ENCODE measurements around the gene DLGAP1. TPM values are rescaled to one million over a fixed set of nuclear protein-coding genes. Genes with fewer than 3 reads are reported as not detected.

The DLGAP1 gene
- total RNA-seq, 3 donors from 2014 or later (not counting 1 experiment from before 2014, with no cell fraction given) = not detected

DNA sequence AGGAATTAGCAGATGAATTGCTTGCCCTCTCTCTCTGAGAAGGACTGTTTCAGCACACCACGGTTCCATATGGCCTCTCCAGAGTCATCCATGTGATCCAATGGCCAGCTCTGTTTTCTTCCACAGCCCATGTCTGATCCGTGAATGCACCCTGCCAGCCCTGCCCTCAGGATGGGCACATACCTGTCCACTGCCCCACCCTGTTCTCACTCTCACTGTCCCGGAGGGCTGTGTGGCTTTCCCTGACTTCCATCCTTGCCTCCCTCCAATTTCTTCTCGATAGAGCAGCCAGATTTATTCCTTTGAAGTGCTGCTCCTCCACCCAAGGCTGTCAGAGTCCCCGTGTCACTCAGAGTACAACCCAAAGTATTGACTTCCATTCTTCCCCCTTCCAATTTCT is 662.0 kb downstream of the DLGAP1 start:
- Mint-ChIP-seq H3K9me3 (no peaks in the 10 kb centered on the region), H3K4me1 (no peaks in the 10 kb centered on the region), H3K4me3 (no peak overlapping the region), H3K27ac (no peak overlapping the region), H3K27me3 (ENCODE audit: low read depth in 2 of 2) (peaks cover 9 to 15% of the 10 kb centered on the region in 2 donors), H3K36me3 (no peaks in the 10 kb centered on the region)
- ATAC-seq (no peak), DNase-seq (no peak)
- WGBS (ENCODE audit: insufficient coverage) = 85% methylated on average over 5 of the region's 5 CpGs
- TF ChIP-seq, protein P1, sequence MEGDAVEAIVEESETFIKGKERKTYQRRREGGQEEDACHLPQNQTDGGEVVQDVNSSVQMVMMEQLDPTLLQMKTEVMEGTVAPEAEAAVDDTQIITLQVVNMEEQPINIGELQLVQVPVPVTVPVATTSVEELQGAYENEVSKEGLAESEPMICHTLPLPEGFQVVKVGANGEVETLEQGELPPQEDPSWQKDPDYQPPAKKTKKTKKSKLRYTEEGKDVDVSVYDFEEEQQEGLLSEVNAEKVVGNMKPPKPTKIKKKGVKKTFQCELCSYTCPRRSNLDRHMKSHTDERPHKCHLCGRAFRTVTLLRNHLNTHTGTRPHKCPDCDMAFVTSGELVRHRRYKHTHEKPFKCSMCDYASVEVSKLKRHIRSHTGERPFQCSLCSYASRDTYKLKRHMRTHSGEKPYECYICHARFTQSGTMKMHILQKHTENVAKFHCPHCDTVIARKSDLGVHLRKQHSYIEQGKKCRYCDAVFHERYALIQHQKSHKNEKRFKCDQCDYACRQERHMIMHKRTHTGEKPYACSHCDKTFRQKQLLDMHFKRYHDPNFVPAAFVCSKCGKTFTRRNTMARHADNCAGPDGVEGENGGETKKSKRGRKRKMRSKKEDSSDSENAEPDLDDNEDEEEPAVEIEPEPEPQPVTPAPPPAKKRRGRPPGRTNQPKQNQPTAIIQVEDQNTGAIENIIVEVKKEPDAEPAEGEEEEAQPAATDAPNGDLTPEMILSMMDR (IDR thresholded peaks at IDR 0.05) = no peak
- no peaks in the 10 kb centered on the region for H3K4me1 ChIP-seq (ENCODE audit: control insufficient read depth, insufficient read depth, low read length)
- H3K27ac ChIP-seq (ENCODE audit: low read length) = no peak overlapping the region
- H3K27me3 ChIP-seq (ENCODE audit: control insufficient read depth, insufficient read depth, low read length) = no peaks in the 10 kb centered on the region
- H3K36me3 ChIP-seq (ENCODE audit: control insufficient read depth, insufficient read depth, low read length) = no peaks in the 10 kb centered on the region
- intact Hi-C loops (cut with micrococcal nuclease) = no loop called here
- H3K4me3 ChIP-seq (ENCODE audit: low read length) = no peak overlapping the region
- no peaks in the 10 kb centered on the region for H3K9me3 ChIP-seq (ENCODE audit: control insufficient read depth, insufficient read depth, low read length)

DNA sequence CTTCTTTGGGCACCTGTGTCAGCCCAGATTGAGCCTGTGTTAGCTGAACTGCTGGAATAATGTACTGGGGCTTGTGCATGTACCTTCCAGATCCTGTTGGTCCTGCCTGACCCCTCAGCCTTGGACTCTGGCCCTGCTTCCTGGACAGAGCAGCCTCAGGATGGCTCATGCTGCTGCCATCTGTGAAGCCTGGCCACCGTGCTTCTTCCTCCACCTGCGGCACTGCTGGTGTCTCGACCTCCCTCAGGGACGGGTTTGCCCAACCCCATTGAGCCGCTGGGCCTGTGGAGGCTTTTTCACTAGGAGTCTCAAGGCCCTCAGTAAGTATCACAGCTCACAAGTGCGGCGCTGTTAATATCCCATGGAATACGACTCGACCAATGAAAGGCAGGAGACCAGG is 662.4 kb downstream of the DLGAP1 start:
- 93% methylated on average over 9 of the region's 9 CpGs for whole genome bisulfite sequencing (ENCODE audit: insufficient coverage)
- H3K36me3 Mint-ChIP-seq = no peaks in the 10 kb centered on the region
- H3K27ac Mint-ChIP-seq = no peak overlapping the region
- no peaks in the 10 kb centered on the region for H3K4me1 Mint-ChIP-seq
- Histone ChIP-seq H3K4me1 (ENCODE audit: control insufficient read depth, insufficient read depth, low read length) (no peaks in the 10 kb centered on the region), H3K9me3 (ENCODE audit: control insufficient read depth, insufficient read depth, low read length) (no peaks in the 10 kb centered on the region), H3K4me3 (ENCODE audit: low read length) (no peak overlapping the region), H3K27ac (ENCODE audit: low read length) (no peak overlapping the region), H3K36me3 (ENCODE audit: control insufficient read depth, insufficient read depth, low read length) (no peaks in the 10 kb centered on the region), H3K27me3 (ENCODE audit: control insufficient read depth, insufficient read depth, low read length) (no peaks in the 10 kb centered on the region)
- TF ChIP-seq, protein P1 (IDR thresholded peaks at IDR 0.05) = no peak
- DNase-seq (no peak), ATAC-seq (no peak)
- intact Hi-C loops (cut with micrococcal nuclease) = no loop called here
- H3K4me3 Mint-ChIP-seq = no peak overlapping the region
- no peaks in the 10 kb centered on the region for H3K9me3 Mint-ChIP-seq
- peaks cover 9 to 18% of the 10 kb centered on the region in 2 donors for H3K27me3 Mint-ChIP-seq (ENCODE audit: low read depth in 2 of 2)

DNA sequence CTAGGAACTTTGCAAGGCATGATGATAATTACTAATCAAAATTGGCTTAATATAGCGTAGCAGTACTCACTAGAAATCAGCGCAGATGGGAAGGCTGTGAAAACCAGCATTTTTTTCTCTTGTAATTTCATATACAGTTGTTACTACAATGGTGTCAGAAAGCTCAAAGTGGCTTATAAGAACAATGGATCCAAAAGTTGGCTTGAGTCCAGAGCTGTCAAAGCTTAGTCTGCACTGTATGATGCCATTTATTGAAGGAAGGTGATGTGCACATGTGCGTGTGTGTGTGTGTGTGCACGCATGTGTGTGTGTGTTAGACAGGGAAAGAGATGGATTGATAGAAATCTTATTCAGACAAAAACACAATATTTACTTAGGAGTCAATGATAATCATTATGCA is 663.9 kb downstream of the DLGAP1 start:
- Mint-ChIP-seq H3K4me1 (no peaks in the 10 kb centered on the region), H3K27ac (no peak overlapping the region), H3K4me3 (no peak overlapping the region), H3K27me3 (ENCODE audit: low read depth in 2 of 2) (peaks cover 9 to 20% of the 10 kb centered on the region in 2 donors), H3K36me3 (no peaks in the 10 kb centered on the region), H3K9me3 (no peaks in the 10 kb centered on the region)
- Histone ChIP-seq H3K9me3 (ENCODE audit: control insufficient read depth, insufficient read depth, low read length) (no peaks in the 10 kb centered on the region), H3K4me1 (ENCODE audit: control insufficient read depth, insufficient read depth, low read length) (no peaks in the 10 kb centered on the region), H3K4me3 (ENCODE audit: low read length) (no peak overlapping the region), H3K27me3 (ENCODE audit: control insufficient read depth, insufficient read depth, low read length) (no peaks in the 10 kb centered on the region), H3K27ac (ENCODE audit: low read length) (no peak overlapping the region), H3K36me3 (ENCODE audit: control insufficient read depth, insufficient read depth, low read length) (no peaks in the 10 kb centered on the region)
- TF ChIP-seq, protein P1 (IDR thresholded peaks at IDR 0.05) = no peak
- WGBS (ENCODE audit: insufficient coverage) = 62% methylated on average over 4 of the region's 4 CpGs
- intact Hi-C loops (cut with micrococcal nuclease) = no loop called here
- no peak for ATAC-seq
- no peak for DNase-seq

DNA sequence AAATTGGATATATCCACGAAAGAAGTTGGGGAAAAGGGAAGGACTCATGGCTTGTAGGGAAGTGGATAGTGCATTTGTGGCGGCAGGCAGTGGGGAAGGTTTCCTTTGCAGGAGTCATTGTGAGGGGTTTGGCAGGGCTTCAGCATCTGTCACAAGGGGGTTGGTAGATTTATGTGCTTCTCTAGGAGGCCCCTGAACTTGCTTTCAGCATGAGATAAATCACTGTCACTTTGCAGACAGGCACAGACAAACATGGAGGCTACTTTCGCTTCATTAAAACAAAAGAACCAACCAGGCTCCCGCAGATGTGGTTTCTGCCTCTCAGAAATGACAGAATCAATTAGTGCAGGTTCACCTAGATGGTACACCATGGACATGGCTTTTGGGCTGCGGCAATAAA is 664.4 kb downstream of the DLGAP1 start:
- intact Hi-C loops (cut with micrococcal nuclease) = no loop called here
- H3K4me1 Mint-ChIP-seq = no peaks in the 10 kb centered on the region
- no peaks in the 10 kb centered on the region for H3K9me3 ChIP-seq (ENCODE audit: control insufficient read depth, insufficient read depth, low read length)
- H3K27me3 Mint-ChIP-seq (ENCODE audit: low read depth in 2 of 2) = peaks cover 9 to 20% of the 10 kb centered on the region in 2 donors
- no peak overlapping the region for H3K27ac Mint-ChIP-seq
- no peak overlapping the region for H3K4me3 Mint-ChIP-seq
- ATAC-seq (no peak), DNase-seq (no peak)
- TF ChIP-seq, protein P1 (IDR thresholded peaks at IDR 0.05) = no peak
- H3K9me3 Mint-ChIP-seq = no peaks in the 10 kb centered on the region
- H3K4me1 ChIP-seq (ENCODE audit: control insufficient read depth, insufficient read depth, low read length) = no peaks in the 10 kb centered on the region
- WGBS (ENCODE audit: insufficient coverage) = 11% methylated on average over 5 of the region's 5 CpGs
- no peak overlapping the region for H3K27ac ChIP-seq (ENCODE audit: low read length)
- no peaks in the 10 kb centered on the region for H3K36me3 ChIP-seq (ENCODE audit: control insufficient read depth, insufficient read depth, low read length)
- no peak overlapping the region for H3K4me3 ChIP-seq (ENCODE audit: low read length)
- no peaks in the 10 kb centered on the region for H3K27me3 ChIP-seq (ENCODE audit: control insufficient read depth, insufficient read depth, low read length)
- no peaks in the 10 kb centered on the region for H3K36me3 Mint-ChIP-seq
